Gastroesophageal sphincter (tissue), 4 donors: ENCODE results near the gene GAST. TPM values are rescaled to one million over a fixed set of nuclear protein-coding genes. Genes with fewer than 3 reads are reported as not detected.

Source experiments
- ATAC-seq: fragments of 150-250 bp; one replicate; pipeline ENCODE4 v1.9.1; 2016; ENCODE audit warnings: mild to moderate bottlenecking, moderate library complexity
- H3K27ac ChIP-seq, 4 donors: fragments of 200-600 bp; sonication (generic) in 3 of 4; 1 replicate in 3 of 4; 2 replicates in 1 of 4; pipeline ENCODE4 v1.5.1; 2016 to 2019
- H3K27me3 ChIP-seq: fragments of 200-600 bp; sonication (generic); one replicate; pipeline ENCODE4 v1.5.1; 2019
- H3K36me3 ChIP-seq, 2 donors: fragments of 200-600 bp; sonication (generic); one replicate each; pipeline ENCODE4 v1.5.1; 2019; ENCODE audit warnings: control low read depth in 1 of 2
- H3K4me1 ChIP-seq, 3 donors: fragments of 200-600 bp; sonication (generic); 1 replicate in 2 of 3; 2 replicates in 1 of 3; pipeline ENCODE4 v1.5.1; 2016 to 2019; ENCODE audit warnings: control low read depth in 2 of 3
- H3K4me3 ChIP-seq, 2 donors: fragments of 200-600 bp; sonication (generic); one replicate each; pipeline ENCODE4 v1.5.1; 2019; ENCODE audit warnings: mild to moderate bottlenecking in 1 of 2, moderate library complexity in 1 of 2
- H3K9me3 ChIP-seq, 3 donors: fragments of 200-600 bp; sonication (generic); one replicate each; pipeline ENCODE4 v1.5.1; 2017 to 2019; ENCODE audit warnings: control low read depth in 2 of 3
- CTCF ChIP-seq, 4 experiments: fragments of 200-600 bp in 2 of 4; fragments of 450-650 bp in 2 of 4; sonication (generic) in 1 of 4; IDR thresholded peaks; one replicate each; pipeline ENCODE4 v1.5.1; 2017 to 2019; ENCODE audit warnings: antibody characterized with exemption in 4 of 4, mild to moderate bottlenecking in 2 of 4, moderate library complexity in 2 of 4
- EP300 ChIP-seq: sonication (generic); formaldehyde crosslinking; IDR thresholded peaks from one replicate; pipeline ENCODE4 v1.6.1; 2017; ENCODE audit warnings: antibody characterized with exemption, mild to moderate bottlenecking
- POLR2A ChIP-seq, 2 donors: fragments of 450-650 bp; IDR thresholded peaks; one replicate each; pipeline ENCODE4 v1.6.1; 2017; ENCODE audit warnings: antibody characterized with exemption in 2 of 2, mild to moderate bottlenecking in 2 of 2, moderate library complexity in 1 of 2
- POLR2AphosphoS5 ChIP-seq: sonication (generic); formaldehyde crosslinking; IDR thresholded peaks from one replicate; pipeline ENCODE4 v1.6.1; 2017; ENCODE audit warnings: antibody characterized with exemption
- WGBS, 2 donors: methylation state at CpG; one replicate each; pipeline ENCODE4 v1.1.5; 2018; ENCODE audit warnings: low coverage in 1 of 2; 5-methylcytosine and 5-hydroxymethylcytosine counted together
- total RNA-seq, 4 donors: library from RNA; depleted of rRNA; stranded (reverse); fragments of >200 nt; gene quantifications; one replicate each; pipeline ENCODE4 v1.1.0, GENCODE V29; 2016

GAST gene
- total RNA-seq, 4 donors from 2014 or later, result not detected

GRCh38 chr17:41734139-41734948 is 22.2 kb downstream of the GAST start, which contains the start of gene HAP1:
HAP1 (minus strand) TSS chr17:41734643; CDS start chr17:41734634, 9 bp downstream.
- no peak within 1 kb of the TSS for H3K27ac ChIP-seq
- ATAC-seq, result peak; percentile 42
- H3K4me3 ChIP-seq, result peak within 1 kb of the TSS in 1 of 2 donors; percentile 49
- peaks cover 84% of the 10 kb centered on the region for H3K27me3 ChIP-seq
- no peak for TF ChIP-seq CTCF (IDR thresholded peaks at IDR 0.05)
- TF ChIP-seq POLR2A (IDR thresholded peaks at IDR 0.05), result peak in 1 of 2 donors; percentile 9
- no peak for TF ChIP-seq EP300
- no peaks in the 10 kb centered on the region for H3K36me3 ChIP-seq
- no peaks in the 10 kb centered on the region for H3K9me3 ChIP-seq
- 0 to 1% methylated on average over 4 to 13 of the region's 77 CpGs for WGBS, 2 donors
- H3K4me1 ChIP-seq, result peaks cover 0 to 29% (median 16%) of the 10 kb centered on the region in 3 donors

DNA sequence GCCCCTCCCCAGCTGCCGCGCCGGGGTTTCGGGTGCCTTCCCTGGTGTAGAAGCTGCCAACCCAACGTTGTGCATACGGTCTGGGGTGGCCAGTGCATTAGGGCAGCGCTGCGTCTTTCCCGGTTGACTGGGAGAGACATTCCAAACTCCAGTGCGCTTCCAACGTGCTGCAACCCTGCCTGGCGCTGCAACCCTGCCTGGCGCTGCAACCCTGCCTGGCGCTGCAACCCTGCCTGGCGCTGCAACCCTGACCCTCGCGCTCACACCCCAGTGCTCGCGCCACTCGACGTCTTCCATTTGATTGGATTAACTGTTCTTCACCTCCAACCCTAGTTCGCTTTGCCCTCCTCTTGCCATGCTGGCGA is 22.8 kb downstream of the GAST start:
- no peak for ATAC-seq
- H3K27me3 ChIP-seq, result peaks cover 84% of the 10 kb centered on the region

GRCh38 chr17:41735744-41736143 is 23.6 kb downstream of the GAST start:
- Histone ChIP-seq H3K9me3 (no peaks in the 10 kb centered on the region), H3K36me3 (no peaks in the 10 kb centered on the region), H3K4me3 (no peak overlapping the region), H3K4me1 (peaks cover 0 to 29% (median 16%) of the 10 kb centered on the region in 3 donors), H3K27me3 (peaks cover 76% of the 10 kb centered on the region), H3K27ac (no peak overlapping the region)
- 71 to 80% methylated on average over 1 to 4 of the region's 4 CpGs for WGBS, 2 donors
- TF ChIP-seq POLR2A (IDR thresholded peaks at IDR 0.05) (no peak), CTCF (IDR thresholded peaks at IDR 0.05) (no peak), POLR2AphosphoS5 (no peak), EP300 (no peak)
- ATAC-seq, result no peak

More for the DNA sequence above, 22.8 kb downstream of the GAST start:
- H3K4me1 ChIP-seq, result peaks cover 0 to 29% (median 16%) of the 10 kb centered on the region in 3 donors
- H3K4me3 ChIP-seq, result peak overlapping the region in 1 of 2 donors; percentile 49
- 0 to 7% methylated on average over 13 to 14 of the region's 23 CpGs for WGBS, 2 donors
- no peak for TF ChIP-seq POLR2A (IDR thresholded peaks at IDR 0.05)
- H3K36me3 ChIP-seq, result no peaks in the 10 kb centered on the region
- H3K27ac ChIP-seq, result no peak overlapping the region
- no peaks in the 10 kb centered on the region for H3K9me3 ChIP-seq

DNA sequence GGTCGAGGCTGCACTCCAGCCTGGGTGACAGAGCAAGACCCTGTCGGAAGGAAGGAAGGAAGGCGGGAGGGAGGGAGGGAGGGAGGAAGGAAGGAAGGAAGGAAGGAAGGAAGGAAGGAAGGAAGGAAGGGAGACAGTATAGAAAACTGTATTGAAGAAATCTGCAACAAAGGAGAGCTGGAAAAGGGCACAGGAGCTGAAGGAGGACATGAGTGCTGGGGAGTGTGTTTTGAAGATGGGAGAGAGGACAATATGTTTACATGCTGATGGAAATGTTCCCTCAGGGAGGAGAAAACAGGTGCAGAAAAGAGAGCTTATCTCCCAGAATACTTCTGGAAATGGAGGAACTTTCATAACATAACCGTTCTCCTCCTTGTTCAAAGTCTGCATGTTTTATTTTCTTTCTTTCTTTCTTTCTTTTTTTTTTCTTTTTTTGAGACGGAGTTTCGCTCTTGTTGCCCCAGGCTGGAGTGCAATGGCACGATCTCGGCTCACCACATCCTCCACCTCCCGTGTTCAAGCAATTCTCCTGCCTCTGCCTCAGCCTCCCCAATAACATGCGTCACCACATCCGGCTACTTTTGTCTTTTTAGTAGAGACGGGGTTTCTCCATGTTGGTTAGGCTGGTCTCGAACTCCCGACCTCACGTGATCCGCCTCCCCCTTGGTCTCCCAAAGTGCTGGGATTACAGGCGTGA is 25.0 kb downstream of the GAST start:
- no peak overlapping the region for H3K4me3 ChIP-seq
- no peaks in the 10 kb centered on the region for H3K36me3 ChIP-seq
- peaks cover 62% of the 10 kb centered on the region for H3K27me3 ChIP-seq
- no peaks in the 10 kb centered on the region for H3K9me3 ChIP-seq
- TF ChIP-seq EP300, result no peak
- TF ChIP-seq CTCF (IDR thresholded peaks at IDR 0.05), result no peak
- no peak for TF ChIP-seq POLR2AphosphoS5
- TF ChIP-seq POLR2A (IDR thresholded peaks at IDR 0.05), result no peak
- no peak overlapping the region for H3K27ac ChIP-seq
- WGBS, 2 donors, result 28 to 66% methylated on average over 2 to 11 of the region's 17 CpGs
- peaks cover 0 to 29% (median 16%) of the 10 kb centered on the region in 3 donors for H3K4me1 ChIP-seq
- ATAC-seq, result no peak

- Histone ChIP-seq H3K4me1 (peaks cover 0 to 29% (median 16%) of the 10 kb centered on the region in 3 donors), H3K36me3 (no peaks in the 10 kb centered on the region), H3K9me3 (no peaks in the 10 kb centered on the region), H3K27ac (no peak overlapping the region), H3K27me3 (peaks cover 57% of the 10 kb centered on the region), H3K4me3 (no peak overlapping the region)
- 20 to 33% methylated on average over 3 of the region's 5 CpGs for WGBS, 2 donors
- ATAC-seq, result no peak
- TF ChIP-seq POLR2A (IDR thresholded peaks at IDR 0.05), result no peak
- no peak for TF ChIP-seq EP300
- no peak for TF ChIP-seq POLR2AphosphoS5
- no peak for TF ChIP-seq CTCF (IDR thresholded peaks at IDR 0.05)
Measured at GRCh38 chr17:41737680-41738023, 25.5 kb downstream of the GAST start.
